Effector CD4-positive, alpha-beta T cell (primary cell): Measurements from ENCODE around the gene ACYP1.
"Not testable (repeated sequence)": the region's sequence is repeated elsewhere in the genome, so short reads cannot be mapped to it uniquely, and the experiment has no call there.

Experiments used
- DNase-seq: peaks from one replicate; pipeline ENCODE4 v3.0.0-alpha.2; 2020

The ACYP1 gene

DNA sequence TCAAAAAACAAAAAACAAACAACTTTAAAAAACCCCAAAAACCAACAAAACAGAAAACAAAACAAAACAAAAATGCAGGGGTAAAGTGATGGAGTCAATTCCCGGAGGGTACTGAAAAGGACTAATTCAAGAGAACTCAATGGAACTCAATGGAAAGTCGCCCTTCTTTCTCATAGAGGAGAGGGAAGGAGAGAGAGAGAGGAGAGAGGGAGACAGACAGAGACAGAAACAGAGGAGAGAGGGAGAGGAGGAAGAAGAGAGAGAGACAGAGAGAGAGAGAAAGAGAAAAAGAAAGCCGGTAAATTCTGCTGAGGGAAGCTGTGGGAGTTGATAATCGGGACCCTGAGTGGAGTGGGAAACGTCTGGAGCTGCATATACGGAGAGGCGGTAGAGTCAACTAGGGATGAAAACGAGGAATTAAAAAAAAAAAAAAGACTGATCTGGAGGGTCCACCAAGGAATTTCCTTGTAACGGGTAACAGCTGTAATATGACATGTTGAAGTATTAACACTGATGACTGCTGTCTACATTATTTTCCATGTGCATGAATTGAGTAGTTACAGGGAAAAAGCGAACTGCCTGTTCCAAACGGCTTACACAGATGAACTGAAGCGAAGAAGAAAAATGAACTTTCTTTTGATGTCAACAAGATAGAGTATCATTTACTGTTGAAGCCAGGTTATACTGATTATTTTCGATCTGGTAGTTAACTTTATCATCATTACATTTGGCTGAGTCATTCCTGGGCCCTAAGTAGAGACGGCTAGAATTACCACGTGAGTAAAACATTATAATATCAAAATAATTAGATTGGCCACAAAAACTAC, 4.7 kb upstream of the ACYP1 start:
- no peak for DNase-seq

GRCh38 chr14:75067765-75068164, 3.9 kb upstream of the ACYP1 start:
- DNase-seq = not testable (repeated sequence)

DNA sequence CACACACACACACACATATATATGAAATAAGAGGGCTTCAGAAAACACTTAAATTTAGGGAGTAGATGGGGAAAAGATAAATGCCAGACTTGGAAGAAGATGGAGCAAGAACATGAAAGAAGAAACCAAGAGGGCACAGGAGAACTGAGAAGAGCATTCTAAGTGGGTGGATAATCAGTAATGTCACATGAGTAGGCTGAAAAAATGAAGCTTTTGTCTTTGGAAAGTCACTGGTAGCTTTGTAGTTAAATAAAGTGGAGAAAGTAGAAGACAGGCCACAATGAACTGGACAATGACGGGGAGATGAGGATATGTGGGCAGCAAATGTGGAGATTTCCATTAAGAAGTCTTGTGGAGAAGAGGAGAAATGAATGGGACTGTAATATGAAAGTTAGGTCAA, 3.4 kb upstream of the ACYP1 start:
- no peak for DNase-seq

DNA sequence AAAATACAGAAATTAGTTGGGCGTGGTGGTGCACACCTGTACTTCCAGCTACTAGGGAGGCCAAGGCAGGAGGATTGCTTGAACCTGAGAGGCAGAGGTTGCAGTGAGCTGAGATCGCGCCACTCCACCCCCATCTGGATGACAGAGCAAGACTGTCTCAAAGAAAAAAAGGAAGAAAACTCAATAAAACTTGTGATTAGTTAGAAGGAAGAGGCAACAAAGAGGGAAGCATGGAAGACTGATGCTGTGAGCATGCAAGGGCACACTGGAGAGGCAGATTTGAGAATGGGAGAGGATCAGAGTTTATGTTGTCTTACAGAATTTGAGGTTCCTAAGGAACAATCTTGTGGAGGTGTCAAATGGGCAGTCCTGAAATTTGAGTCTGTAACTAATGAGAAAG, 2.9 kb upstream of the ACYP1 start:
- no peak for DNase-seq

GRCh38 chr14:75064205-75064567, 362 bp upstream of the ACYP1 start:
- DNase-seq = no peak

DNA sequence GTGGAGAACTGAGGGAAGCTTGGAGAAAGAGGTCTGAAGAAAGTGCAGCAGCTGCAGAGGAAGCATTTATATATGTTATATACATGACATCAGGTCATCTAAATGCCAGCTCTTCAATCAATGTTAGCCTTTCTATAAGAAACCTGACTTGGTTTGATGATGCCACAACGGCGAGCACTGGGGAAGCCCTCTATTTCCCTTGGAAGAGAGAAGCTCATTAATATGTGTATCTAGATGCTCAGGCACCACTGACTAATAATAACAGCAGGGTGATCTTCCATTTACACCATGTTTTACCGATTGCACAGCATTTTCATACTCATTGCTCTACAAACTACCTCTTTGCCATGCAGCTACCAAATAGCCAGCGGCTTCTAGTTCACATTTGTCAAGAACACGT, 811 bp downstream of the ACYP1 start:
- DNase-seq = no peak

GRCh38 chr14:75060420-75060819, 3.4 kb downstream of the ACYP1 start:
- DNase-seq = no peak

DNA sequence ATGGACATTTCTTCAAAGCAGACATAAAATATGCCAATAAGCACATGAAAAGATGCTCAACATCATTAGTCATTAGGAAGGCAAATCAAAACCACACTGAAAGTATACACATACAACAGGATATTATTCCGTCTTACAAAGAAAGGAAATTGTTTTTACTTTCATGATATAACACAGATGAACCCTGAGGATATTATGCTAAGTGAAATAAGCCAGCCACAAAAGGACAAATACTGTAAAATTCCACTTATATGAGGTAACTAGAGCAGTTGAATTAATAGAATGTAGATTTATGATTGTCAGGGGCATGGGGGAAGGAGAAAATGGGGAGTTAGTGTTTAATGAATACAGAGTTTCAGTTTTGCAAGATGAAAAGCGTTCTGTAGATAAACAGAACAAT, 4.2 kb downstream of the ACYP1 start:
- no peak for DNase-seq

DNA sequence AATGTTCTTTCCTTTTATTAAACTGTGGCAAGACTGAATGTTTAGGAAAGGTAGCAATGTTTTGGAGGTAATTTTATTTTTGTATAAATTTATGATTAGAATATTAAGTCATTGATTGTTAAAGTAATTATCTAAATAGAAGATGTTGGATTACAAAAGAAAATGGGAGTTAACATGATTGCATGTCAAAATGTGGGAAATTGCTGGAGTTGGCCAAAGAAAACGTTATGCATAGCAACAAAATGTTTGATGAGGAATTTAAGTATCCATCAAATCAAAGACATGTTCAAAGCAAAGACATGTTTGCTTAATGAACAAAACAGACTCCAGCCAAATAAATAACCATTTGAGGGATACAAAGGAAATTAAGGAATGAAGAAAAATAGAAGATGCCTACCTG, 9.4 kb downstream of the ACYP1 start:
- no peak for DNase-seq

DNA sequence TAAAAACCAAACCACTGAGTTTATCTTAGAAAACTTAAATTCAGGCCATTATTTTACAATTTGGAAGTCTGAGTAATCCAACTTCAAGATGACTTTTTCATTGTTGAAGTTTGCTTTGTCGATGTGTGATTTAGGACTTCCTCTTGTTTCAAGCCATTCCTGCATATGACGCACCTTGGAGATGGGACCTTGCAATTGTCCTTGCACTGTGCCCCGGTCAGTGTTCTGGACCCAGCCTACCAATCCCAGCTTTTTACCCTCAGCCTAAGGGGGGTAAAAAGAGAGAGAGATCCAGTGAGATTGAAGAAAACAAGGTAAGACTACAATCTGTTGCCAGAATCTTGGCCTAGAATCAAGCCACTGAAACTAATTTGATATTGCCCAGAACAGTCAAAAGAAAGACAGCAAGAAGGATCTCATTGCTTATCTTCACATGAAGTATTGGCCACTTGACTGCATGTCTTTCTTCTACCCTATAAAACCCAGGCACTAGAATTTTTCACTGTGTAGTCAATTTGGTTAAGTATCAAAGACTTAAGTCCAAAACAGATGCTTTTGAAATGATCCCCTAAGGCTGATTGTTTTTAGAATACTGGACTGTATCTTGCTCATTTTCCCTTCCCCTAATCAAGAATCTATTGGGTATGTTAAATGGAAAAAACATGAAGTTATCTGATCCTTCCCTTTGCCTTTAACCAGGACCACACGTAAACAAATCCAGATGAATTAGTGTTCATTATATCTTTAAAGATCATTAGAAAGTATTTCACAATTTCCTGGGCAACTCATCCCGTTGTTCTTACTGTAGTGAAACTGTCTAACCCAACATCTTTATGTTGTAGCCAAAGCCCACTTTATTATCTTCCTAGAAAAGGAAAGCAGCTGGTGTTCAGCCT, 10.2 kb downstream of the ACYP1 start:
- DNase-seq = no peak

DNA sequence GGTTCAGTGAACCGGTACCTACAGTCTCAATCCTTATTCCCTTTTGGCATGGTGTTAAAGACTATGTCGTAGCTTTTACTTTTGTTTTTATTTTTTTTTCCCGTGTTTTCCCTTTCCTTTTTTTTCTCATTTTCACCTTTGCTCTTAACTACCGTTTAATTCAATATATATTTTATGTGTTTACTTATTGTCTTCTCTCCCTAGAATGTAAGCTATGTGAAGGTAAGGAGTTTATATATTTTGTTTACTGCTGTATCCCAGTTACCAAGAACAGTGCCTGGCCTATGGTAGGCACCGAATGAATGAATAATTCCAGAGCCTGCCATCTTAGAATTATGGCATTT, 12.3 kb downstream of the ACYP1 start:
- no peak for DNase-seq

GRCh38 chr14:75050852-75051555, 12.8 kb downstream of the ACYP1 start, which contains the start of gene MLH3:
Gene MLH3, minus strand, starts transcription at chr14:75051467. Its CDS starts 1,812 bp downstream, at chr14:75049655.
- DNase-seq = peak; percentile 68

DNA sequence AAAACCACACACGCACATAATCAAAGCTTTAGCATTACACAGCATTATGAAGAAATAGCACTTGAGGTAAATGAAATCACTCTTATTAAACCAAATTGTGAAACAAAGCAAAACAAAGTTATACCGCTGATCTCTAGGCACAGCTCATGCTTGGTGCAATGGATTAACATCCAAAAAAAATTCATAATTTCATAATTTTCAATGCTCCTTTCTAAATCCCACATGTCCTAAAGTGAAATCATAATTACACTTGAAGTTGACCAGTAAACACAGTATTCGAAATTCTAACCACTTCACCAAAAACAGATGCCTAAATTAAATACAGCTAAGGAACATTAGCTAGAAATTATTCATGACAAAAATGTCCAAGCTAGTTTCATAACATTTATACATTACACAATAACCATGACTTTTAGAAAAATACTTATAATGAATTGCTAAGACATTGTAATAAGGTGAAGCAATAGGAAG, 14.1 kb downstream of the ACYP1 start:
- DNase-seq = no peak

DNA sequence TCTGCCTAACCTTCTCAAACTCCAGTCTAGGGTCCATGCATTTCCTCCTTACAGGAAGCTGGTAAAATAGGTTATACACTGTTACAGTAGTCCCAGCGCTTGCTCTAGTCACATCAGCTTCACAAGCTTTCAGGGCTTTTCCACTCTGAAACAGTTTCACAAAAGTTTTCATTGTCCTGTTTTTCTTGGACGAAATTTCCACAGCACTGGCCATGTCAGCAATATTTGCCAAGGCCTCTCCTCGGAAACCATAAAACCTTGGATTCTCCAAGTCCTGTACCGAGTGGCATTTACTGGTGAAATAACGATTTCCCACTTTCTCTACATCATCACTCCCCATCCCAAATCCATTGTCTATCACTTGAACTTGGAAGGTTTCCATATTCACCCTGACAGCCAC, 14.7 kb downstream of the ACYP1 start:
- no peak for DNase-seq

DNA sequence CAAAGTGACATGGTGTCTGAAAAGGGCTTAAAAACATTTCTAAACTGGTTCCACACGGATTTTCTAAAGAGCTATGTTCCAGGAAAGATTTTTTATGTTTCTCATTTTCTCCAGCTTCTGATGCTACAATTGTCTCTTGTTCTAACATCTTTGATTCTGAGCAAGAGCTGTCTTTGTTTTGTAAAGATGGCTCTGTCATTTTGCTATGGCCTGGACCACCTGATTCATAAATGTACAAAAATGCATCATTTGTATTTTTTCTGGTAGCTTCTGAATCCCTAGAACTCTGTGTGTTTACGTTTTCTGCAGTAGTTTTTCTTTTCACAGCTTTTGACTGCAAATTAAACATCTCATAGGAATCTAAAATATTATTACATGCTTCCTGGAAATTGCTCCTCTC, 15.7 kb downstream of the ACYP1 start:
- DNase-seq = no peak

- no peak for DNase-seq
Measured at GRCh38 chr14:75047506-75047905, 16.3 kb downstream of the ACYP1 start.

GRCh38 chr14:75046899-75047298, 16.9 kb downstream of the ACYP1 start:
- no peak for DNase-seq

DNA sequence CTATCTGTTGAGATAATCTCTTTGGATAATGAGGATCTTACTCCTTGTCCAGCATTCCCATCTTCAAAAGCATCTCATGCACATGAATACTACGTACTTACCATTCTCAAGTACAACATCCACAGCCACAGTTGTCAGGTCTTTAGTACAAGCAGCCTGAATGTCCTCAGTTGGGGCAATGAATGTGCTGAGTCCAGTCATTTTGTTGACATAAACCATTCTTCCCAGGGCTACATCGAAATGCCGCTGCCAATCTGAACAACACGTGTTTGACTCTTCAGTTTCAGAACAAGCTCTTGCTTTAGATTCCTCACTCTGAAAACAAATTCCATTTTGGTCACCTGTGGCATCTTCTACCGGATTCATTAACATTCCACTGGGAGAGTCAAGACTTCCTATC, 17.5 kb downstream of the ACYP1 start:
- no peak for DNase-seq

DNA sequence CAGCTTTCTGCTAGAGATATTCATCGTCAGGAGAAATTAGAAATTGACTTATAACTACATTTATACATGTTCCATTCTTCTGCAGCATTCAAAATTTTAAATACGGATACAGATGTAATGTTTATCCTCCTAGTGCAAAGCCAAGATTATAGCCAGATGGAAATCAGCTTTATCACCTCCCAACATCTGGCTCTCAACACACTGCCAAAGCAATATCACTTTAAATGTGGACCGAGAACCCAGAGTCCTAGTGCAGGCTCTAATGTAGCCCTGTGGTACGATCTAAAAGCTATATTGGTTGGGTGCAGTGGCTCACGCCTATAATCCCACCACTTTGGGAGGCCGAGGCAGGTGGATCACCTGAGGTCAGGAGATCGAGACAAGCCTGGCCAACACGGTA, 19.1 kb downstream of the ACYP1 start:
- no peak for DNase-seq

- no peak for DNase-seq
Measured at GRCh38 chr14:75044322-75044721, 19.5 kb downstream of the ACYP1 start.

- no peak for DNase-seq
Measured at GRCh38 chr14:75042035-75042434, 21.8 kb downstream of the ACYP1 start.

- no peak for DNase-seq
Measured at GRCh38 chr14:75041613-75042012, 22.2 kb downstream of the ACYP1 start.

DNA sequence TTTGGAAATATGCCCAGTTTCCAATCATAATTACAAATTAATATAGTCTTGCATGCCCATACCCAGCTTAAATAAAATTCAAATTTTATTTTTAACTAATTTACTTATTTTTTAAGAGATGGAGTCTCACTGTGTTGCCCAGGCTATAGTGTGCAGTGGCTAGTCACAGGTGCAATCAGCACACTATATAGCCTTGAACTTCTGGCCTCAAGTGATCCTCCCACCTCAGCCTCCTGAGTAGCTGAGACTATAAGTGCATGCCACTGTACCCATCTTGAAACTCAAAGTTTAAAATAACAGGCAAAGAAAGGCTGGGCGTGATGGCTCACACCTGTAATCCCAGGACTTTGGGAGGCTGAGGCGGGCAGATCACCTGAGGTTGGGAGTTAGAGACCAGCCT, 22.9 kb downstream of the ACYP1 start:
- no peak for DNase-seq
